Muscle layer of colon (tissue), 2 donors: ENCODE measurements around the gene THOC3.
"Not testable (repeated sequence)": the region's sequence is repeated elsewhere in the genome, so short reads cannot be mapped to it uniquely, and the experiment has no call there.

Experiments
- H3K27ac ChIP-seq: one replicate; pipeline ENCODE4 v1.7.0; 2013; ENCODE audit warnings: low read depth, mild to moderate bottlenecking, low read length, moderate library complexity
- H3K27me3 ChIP-seq, 2 donors: one replicate each; pipeline ENCODE4 v1.7.0; 2013; ENCODE audit warnings: low read length in 2 of 2, mild to moderate bottlenecking in 2 of 2; ENCODE audit not compliant: insufficient read depth in 2 of 2, control insufficient read depth in 1 of 2
- H3K36me3 ChIP-seq: one replicate; pipeline ENCODE4 v1.7.0; 2013; ENCODE audit warnings: mild to moderate bottlenecking, low read length; ENCODE audit not compliant: insufficient read depth
- H3K4me1 ChIP-seq: one replicate; pipeline ENCODE4 v1.7.0; 2013; ENCODE audit warnings: mild to moderate bottlenecking, low read length; ENCODE audit not compliant: insufficient read depth
- H3K4me3 ChIP-seq, 2 donors: one replicate each; pipeline ENCODE4 v1.7.0; 2013; ENCODE audit warnings: low read length in 2 of 2, low read depth in 1 of 2, mild to moderate bottlenecking in 1 of 2, moderate library complexity in 1 of 2
- H3K9ac ChIP-seq: one replicate; pipeline ENCODE4 v1.7.0; 2013; ENCODE audit warnings: low read length
- H3K9me3 ChIP-seq: one replicate; pipeline ENCODE4 v1.7.0; 2013; ENCODE audit warnings: mild to moderate bottlenecking, low read length
- donor health status: abdominal sarcoma.
- donor health status: Adenocarcinoma of cecum.

THOC3 gene

GRCh38 chr5:175967471-175968372 is at the start of gene THOC3:
THOC3 (minus strand) TSS chr5:175968315; CDS start chr5:175968208, 107 bp downstream.
- peak within 1 kb of the TSS; percentile 41 to 55 for H3K4me3 ChIP-seq
- not testable (repeated sequence) for H3K4me1 ChIP-seq, H3K27ac ChIP-seq, H3K9ac ChIP-seq, H3K36me3 ChIP-seq, H3K27me3 ChIP-seq, H3K9me3 ChIP-seq

- H3K27me3 ChIP-seq, H3K36me3 ChIP-seq: not testable (repeated sequence)
These were observed 49.2 kb upstream of the THOC3 start for GRCh38 chr5:176017324-176017723.

GRCh38 chr5:176014360-176014759 is 46.2 kb upstream of the THOC3 start:
- not testable (repeated sequence) for H3K36me3 ChIP-seq, H3K27ac ChIP-seq, H3K4me1 ChIP-seq, H3K27me3 ChIP-seq, H3K4me3 ChIP-seq, H3K9me3 ChIP-seq, H3K9ac ChIP-seq

More at GRCh38 chr5:176017324-176017723, 49.2 kb upstream of the THOC3 start:
- H3K4me1 ChIP-seq, H3K27ac ChIP-seq, H3K9me3 ChIP-seq, H3K4me3 ChIP-seq, H3K9ac ChIP-seq: not testable (repeated sequence)

- H3K9ac ChIP-seq, H3K4me3 ChIP-seq, H3K36me3 ChIP-seq, H3K27ac ChIP-seq, H3K27me3 ChIP-seq, H3K4me1 ChIP-seq, H3K9me3 ChIP-seq: not testable (repeated sequence)
These were observed 43.0 kb upstream of the THOC3 start for GRCh38 chr5:176011088-176011487.

GRCh38 chr5:176010202-176010601 is 42.1 kb upstream of the THOC3 start:
- H3K9ac ChIP-seq, H3K27ac ChIP-seq, H3K4me3 ChIP-seq, H3K9me3 ChIP-seq, H3K4me1 ChIP-seq, H3K27me3 ChIP-seq, H3K36me3 ChIP-seq: not testable (repeated sequence)

- not testable (repeated sequence) for H3K9me3 ChIP-seq, H3K4me3 ChIP-seq, H3K27me3 ChIP-seq, H3K27ac ChIP-seq, H3K9ac ChIP-seq, H3K36me3 ChIP-seq, H3K4me1 ChIP-seq
These were observed 39.1 kb upstream of the THOC3 start for GRCh38 chr5:176007220-176007619.

- H3K36me3 ChIP-seq: not testable (repeated sequence)
These were observed 38.7 kb upstream of the THOC3 start for GRCh38 chr5:176006819-176007218.

GRCh38 chr5:175997979-175998378 is 29.9 kb upstream of the THOC3 start:
- H3K4me1 ChIP-seq, H3K9ac ChIP-seq, H3K27me3 ChIP-seq, H3K4me3 ChIP-seq, H3K9me3 ChIP-seq, H3K27ac ChIP-seq, H3K36me3 ChIP-seq: not testable (repeated sequence)

More at GRCh38 chr5:176006819-176007218, 38.7 kb upstream of the THOC3 start:
- not testable (repeated sequence) for H3K27me3 ChIP-seq, H3K4me3 ChIP-seq, H3K9ac ChIP-seq, H3K4me1 ChIP-seq, H3K9me3 ChIP-seq, H3K27ac ChIP-seq

GRCh38 chr5:175997495-175997894 is 29.4 kb upstream of the THOC3 start:
- H3K4me3 ChIP-seq, H3K4me1 ChIP-seq, H3K27ac ChIP-seq, H3K9me3 ChIP-seq, H3K9ac ChIP-seq, H3K27me3 ChIP-seq, H3K36me3 ChIP-seq: not testable (repeated sequence)

GRCh38 chr5:175996791-175997190 is 28.7 kb upstream of the THOC3 start:
- not testable (repeated sequence) for H3K27ac ChIP-seq, H3K9me3 ChIP-seq, H3K27me3 ChIP-seq, H3K4me3 ChIP-seq, H3K9ac ChIP-seq, H3K4me1 ChIP-seq, H3K36me3 ChIP-seq

- not testable (repeated sequence) for H3K9me3 ChIP-seq, H3K9ac ChIP-seq, H3K27me3 ChIP-seq, H3K36me3 ChIP-seq, H3K4me1 ChIP-seq, H3K27ac ChIP-seq, H3K4me3 ChIP-seq
These were observed 27.4 kb upstream of the THOC3 start for GRCh38 chr5:175995506-175995905.

- not testable (repeated sequence) for H3K9me3 ChIP-seq, H3K4me1 ChIP-seq, H3K9ac ChIP-seq, H3K27me3 ChIP-seq, H3K36me3 ChIP-seq, H3K4me3 ChIP-seq, H3K27ac ChIP-seq
These were observed 11.4 kb upstream of the THOC3 start for GRCh38 chr5:175979371-175979995.
